Nucleus accumbens (tissue), 56 donors: ENCODE data around the gene PCDHGA8.
A peak's percentile ranks its signal among the peaks of the same experiment; 100 is the strongest.
"Not testable (repeated sequence)": the region's sequence is repeated elsewhere in the genome, so short reads cannot be mapped to it uniquely, and the experiment has no call there.

Experiments used
- DNase-seq, 56 donors: peaks; one replicate each; lab custom pipeline; 2025; lab: John Stamatoyannopoulos, UW

PCDHGA8 gene

DNA sequence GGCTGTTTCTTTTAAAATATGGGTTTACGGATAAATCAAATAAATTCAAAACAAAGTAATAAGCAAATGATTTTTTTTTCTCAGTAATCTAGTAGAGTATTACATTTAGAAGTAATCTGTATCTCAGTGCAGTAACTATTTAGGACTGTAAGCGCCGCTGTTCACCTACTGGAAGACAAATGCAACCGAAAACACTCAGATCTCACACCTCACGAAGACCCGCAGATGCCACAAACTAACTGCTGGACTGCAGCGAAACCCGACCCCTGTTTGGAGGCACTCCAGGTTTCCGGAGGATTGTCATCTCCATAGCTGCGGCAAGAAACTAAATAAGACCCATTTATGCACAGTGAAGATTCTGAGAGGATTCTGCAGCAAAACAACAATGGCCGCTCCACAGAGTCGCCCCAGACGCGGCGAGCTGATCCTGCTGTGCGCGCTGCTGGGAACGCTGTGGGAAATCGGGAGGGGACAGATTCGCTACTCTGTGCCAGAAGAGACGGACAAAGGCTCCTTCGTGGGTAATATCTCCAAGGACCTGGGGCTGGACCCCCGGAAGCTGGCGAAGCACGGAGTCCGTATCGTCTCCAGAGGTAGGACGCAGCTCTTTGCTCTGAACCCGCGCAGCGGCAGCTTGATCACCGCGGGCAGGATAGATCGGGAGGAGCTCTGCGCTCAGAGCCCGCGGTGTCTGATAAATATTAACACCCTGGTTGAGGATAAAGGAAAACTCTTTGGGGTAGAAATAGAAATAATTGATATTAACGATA is at the start of gene PCDHGA8:
TSS of gene PCDHGA8 (plus strand) at position 205 of the 770 bp plus-strand sequence. CDS start at position 386, 181 bp downstream.
- DNase-seq: no peak

DNA sequence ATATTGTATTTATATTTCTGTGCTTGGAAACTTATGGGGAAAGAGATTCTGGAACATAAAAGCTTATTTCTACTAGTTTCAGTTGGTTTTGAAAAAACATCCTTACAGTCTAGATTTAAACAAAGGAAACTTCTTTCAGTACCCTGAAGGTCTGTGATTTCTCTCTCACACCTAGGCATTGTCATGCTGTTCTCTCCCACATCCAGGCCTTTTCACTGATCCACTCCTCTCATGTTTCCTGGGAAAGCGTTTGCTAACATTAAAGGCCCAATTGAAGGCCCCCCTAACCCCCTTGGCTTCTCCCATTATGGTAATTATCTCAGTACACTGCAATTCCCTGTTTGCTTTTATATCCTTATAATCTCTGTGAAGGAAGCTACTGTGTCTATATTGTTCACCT is 49.7 kb upstream of the PCDHGA8 start:
- no peak for DNase-seq

- DNase-seq: no peak
Measured at GRCh38 chr5:141343242-141343952, 49.0 kb upstream of the PCDHGA8 start, which contains the start of gene PCDHGA3. PCDHGA3 (plus strand) TSS chr5:141343829; CDS start chr5:141344034, 205 bp downstream.

DNA sequence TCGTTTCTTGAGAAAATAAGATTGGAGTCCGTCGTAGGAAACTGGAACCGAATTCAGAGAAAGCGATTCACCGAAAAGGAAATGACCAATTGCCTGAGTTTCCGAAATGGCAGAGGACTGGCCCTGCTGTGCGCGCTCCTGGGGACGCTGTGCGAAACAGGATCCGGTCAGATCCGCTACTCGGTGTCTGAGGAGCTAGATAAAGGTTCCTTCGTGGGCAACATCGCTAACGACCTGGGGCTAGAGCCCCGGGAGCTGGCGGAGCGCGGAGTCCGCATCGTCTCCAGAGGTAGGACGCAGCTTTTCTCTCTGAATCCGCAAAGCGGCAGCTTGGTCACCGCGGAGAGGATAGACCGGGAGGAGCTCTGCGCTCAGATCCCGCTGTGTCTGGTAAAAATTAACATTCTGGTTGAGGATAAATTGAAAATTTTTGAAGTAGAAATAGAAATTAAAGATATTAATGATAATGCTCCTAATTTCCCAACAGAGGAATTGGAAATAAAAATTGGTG is 48.4 kb upstream of the PCDHGA8 start:
- no peak for DNase-seq

GRCh38 chr5:141345327-141345726 is 47.1 kb upstream of the PCDHGA8 start:
- DNase-seq: no peak

DNA sequence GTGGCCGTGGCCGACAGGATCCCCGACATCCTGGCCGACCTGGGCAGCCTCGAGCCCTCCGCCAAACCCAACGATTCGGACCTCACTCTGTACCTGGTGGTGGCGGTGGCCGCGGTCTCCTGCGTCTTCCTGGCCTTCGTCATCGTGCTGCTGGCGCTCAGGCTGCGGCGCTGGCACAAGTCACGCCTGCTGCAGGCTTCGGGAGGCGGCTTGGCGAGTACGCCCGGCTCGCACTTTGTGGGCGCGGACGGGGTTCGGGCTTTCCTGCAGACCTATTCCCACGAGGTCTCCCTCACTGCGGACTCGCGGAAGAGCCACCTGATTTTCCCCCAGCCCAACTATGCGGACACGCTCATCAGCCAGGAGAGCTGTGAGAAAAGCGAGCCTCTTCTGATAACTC is 46.4 kb upstream of the PCDHGA8 start:
- not testable (repeated sequence) for DNase-seq

- peak in 3 of 56 donors; percentile 12 to 36 (median 13) for DNase-seq
Measured at GRCh38 chr5:141349917-141350619, 42.4 kb upstream of the PCDHGA8 start, which contains the start of gene PCDHGB1. PCDHGB1 (plus strand) TSS chr5:141350099; CDS start chr5:141350261, 162 bp downstream.

DNA sequence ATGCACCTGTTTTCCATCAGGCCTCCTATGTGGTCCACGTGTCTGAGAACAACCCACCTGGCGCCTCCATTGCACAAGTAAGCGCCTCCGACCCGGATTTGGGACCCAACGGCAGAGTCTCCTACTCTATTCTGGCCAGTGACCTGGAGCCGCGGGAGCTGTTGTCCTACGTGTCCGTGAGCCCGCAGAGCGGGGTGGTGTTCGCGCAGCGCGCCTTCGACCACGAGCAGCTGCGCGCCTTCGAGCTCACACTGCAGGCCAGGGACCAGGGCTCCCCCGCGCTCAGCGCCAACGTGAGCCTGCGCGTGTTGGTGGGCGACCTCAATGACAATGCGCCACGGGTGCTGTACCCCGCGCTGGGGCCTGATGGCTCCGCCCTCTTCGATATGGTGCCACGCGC is 40.8 kb upstream of the PCDHGA8 start:
- no peak for DNase-seq

DNA sequence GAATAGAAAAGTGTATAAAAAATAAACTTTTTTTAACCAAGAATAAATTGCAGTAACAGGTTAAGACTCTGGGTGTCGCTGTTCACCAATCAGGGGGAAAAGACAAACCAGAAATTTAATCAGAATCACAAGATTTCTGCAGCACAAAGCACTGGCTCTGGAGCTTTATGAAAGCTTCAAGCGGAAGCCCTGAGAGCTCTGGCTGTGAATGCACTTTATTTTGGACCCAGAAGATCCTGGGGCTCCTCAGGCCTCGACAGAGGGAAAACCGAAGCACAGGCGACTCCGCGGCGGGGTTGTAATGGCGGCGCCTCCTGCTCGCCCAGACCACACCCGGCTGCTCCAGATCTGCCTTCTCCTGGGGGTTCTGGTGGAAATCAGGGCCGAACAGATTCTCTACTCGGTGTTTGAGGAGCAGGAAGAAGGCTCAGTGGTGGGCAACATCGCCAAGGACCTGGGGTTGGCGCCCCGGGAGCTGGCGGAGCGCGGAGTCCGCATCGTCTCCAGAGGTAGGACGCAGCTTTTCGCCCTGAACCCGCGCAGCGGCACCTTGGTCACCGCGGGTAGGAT is 37.4 kb upstream of the PCDHGA8 start, which contains the start of gene PCDHGA4:
TSS of gene PCDHGA4 (plus strand) at position 122 of the 570 bp plus-strand sequence. CDS start at position 209, 87 bp downstream.
- DNase-seq: no peak

- DNase-seq: no peak
Measured at GRCh38 chr5:141355641-141356040, 36.8 kb upstream of the PCDHGA8 start.

DNA sequence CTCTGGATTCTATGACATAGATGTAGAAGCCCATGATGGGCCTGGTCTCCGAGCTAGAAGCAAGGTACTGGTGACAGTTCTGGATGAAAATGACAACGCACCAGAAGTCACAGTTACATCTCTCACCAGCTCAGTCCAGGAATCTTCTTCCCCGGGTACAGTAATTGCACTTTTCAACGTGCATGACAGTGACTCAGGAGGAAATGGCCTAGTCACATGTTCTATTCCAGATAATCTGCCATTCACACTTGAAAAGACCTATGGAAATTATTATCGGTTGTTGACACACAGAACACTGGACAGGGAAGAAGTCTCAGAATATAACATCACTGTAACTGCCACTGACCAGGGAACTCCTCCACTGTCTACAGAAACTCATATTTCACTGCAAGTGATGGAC is 36.3 kb upstream of the PCDHGA8 start:
- no peak for DNase-seq

DNA sequence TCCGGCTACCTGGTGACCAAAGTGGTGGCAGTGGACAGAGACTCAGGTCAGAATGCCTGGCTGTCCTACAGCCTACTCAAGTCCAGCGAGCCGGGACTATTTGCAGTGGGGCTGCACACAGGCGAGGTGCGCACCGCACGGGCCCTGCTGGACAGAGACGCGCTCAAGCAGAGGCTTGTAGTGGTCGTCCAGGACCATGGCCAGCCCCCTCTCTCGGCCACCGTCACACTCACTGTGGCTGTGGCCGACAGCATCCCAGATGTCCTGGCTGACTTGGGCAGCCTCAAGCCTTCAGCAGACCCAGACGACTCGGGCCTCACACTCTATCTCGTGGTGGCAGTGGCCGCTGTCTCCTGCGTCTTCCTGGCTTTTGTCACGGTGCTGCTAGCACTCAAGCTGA is 35.5 kb upstream of the PCDHGA8 start:
- DNase-seq: no peak

DNA sequence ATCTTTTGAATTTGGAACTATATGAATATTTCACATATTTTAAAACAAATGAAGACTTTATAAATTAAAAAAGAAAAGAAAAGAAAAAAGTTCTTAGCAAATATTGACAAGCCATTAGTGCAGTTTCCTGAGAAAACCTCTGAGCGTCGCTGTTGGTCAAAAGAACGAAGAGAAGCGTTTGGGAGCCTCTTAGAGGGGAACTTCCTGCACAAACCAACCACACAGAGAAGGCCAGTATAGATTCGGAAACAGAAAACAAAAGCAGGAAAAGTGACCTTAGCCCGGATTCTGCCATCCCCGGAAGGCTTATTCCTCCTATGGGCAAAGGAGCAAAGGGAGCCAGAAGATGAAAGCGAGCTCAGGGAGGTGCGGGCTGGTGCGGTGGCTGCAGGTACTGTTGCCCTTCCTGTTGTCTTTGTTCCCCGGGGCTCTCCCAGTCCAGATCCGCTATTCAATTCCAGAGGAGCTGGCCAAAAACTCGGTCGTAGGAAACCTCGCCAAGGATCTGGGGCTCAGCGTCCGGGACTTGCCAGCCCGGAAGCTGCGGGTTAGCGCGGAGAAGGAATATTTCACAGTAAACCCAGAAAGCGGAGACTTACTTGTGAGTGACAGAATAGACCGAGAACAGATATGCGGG is 32.5 kb upstream of the PCDHGA8 start, which contains the start of gene PCDHGB2:
TSS of gene PCDHGB2 (plus strand) at position 205 of the 637 bp plus-strand sequence. CDS start at position 347, 142 bp downstream.
- peak in 1 of 56 donors; percentile 5 for DNase-seq

- no peak for DNase-seq
Measured at GRCh38 chr5:141360685-141361084, 31.7 kb upstream of the PCDHGA8 start.

- no peak for DNase-seq
Measured at GRCh38 chr5:141362719-141363118, 29.7 kb upstream of the PCDHGA8 start.

DNA sequence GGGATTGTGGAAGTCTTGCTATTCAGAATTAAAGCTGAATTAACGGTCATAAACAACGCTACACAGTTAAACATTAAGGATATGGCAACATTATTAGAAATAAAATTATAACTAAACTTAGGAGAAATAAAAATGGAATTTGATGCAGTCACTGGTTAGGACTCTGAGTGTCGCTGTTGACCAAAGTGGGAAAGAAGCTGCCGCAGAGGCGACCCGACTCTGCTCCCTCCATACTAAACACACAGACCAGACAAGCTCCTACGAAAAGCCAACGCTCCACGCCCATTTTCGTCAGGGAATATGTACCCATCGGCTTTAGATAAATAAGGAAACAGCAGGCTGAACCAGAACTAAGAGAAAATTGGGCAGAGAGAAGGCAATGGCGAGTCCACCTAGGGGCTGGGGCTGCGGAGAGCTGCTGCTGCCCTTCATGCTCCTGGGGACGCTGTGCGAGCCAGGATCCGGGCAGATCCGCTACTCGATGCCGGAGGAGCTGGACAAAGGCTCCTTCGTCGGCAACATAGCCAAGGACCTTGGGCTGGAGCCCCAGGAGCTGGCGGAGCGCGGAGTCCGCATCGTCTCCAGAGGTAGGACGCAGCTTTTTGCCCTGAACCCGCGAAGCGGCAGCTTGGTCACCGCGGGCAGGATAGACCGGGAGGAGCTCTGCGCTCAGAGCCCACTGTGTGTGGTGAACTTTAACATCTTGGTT is 28.3 kb upstream of the PCDHGA8 start, which contains the start of gene PCDHGA5:
TSS of gene PCDHGA5 (plus strand) at position 211 of the 709 bp plus-strand sequence. CDS start at position 380, 169 bp downstream.
- DNase-seq: no peak

GRCh38 chr5:141366016-141366896 is 26.2 kb upstream of the PCDHGA8 start:
- no peak for DNase-seq
